ENCODE results near the gene RTN4RL1.
"Not testable (repeated sequence)": the region's sequence is repeated elsewhere in the genome, so short reads cannot be mapped to it uniquely, and the experiment has no call there.

The RTN4RL1 gene

GRCh38 chr17:2023692-2024571 lies 1.2 kb downstream of the RTN4RL1 start:
- DNase-seq = no peak

GRCh38 chr17:2023256-2023655 lies 1.9 kb downstream of the RTN4RL1 start:
- DNase-seq = no peak

GRCh38 chr17:2022647-2023240 lies 2.4 kb downstream of the RTN4RL1 start:
- no peak for DNase-seq

DNA sequence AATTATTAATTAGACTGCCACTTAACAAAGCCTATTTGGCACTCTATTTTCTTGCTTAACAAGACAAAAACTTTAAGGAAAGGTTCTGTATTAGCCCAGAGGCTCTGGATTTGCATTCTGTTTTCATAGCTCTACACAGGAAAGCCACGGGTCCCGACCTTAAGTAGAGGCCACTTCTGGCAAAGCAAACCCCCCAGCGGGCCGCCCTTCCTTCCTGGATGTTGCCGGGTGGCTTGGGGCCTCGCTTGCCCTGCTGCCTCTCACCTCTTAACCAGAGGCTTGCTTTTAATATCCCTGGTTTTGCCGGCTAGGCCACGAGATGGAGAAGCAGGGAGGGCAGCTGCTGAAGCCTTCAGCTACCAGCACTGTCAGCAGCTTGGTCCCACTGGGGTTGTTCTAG lies 4.4 kb downstream of the RTN4RL1 start:
- no peak for DNase-seq

DNA sequence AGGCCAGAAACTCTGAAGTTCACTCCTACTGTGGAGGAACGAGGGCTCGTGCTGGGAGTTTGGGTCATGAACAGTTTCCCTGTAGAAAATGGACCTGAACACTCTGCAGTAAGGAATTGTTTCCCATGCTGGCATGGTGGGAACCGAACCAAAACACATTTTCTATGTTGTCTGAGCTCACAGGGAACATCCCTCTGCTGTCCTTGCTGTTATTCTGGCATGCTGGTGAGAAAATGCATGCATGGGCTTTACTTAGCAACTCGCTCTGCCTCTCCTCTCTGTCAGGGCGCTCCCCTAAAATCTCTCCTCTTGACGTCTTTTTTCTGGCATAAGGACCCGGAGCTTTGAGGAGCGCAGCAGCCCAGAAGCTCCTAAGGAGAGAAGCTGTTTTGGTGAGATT lies 5.4 kb downstream of the RTN4RL1 start:
- DNase-seq = no peak

DNA sequence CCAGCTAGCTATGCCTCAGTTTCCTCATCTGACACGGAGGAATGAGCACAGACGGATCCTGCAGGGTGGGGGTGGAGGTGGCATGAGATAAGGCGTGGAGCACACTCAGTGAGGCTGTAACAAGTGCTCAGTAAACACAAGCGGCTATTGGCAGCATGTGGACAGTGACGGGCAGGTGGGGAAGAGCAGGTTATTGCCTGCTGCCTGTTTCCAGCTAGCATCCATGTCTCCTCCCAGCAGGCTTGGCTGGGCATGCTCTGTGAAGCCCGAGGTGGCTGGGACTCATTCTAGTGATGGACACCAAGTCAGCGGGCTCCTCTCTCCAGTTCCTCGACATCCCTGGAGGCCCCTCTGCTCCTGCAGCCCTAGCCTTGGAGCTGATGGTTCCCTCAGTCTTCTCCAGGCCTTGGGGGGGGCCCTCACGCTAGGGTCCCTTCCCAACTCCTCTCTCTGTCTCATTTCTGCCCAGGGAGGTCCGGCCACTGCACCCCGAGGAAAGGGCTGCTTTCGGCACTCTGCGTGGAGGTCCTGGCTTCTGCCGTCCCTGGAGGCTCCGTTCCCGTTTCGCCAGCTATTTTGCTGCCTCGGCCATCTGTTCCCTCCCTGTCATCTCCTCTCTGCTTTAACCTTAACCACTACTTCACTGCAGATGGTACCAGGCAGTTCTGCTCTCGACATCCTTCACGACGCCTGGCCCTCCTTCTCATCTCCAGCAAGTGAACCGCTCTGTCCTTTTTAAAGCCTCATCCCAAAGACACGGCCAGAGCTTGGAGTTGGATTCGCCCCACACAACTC lies 6.2 kb downstream of the RTN4RL1 start:
- DNase-seq = no peak

GRCh38 chr17:2017274-2017941 lies 7.7 kb downstream of the RTN4RL1 start:
- DNase-seq = peak; percentile 82

GRCh38 chr17:2016494-2016893 lies 8.6 kb downstream of the RTN4RL1 start:
- DNase-seq = no peak

DNA sequence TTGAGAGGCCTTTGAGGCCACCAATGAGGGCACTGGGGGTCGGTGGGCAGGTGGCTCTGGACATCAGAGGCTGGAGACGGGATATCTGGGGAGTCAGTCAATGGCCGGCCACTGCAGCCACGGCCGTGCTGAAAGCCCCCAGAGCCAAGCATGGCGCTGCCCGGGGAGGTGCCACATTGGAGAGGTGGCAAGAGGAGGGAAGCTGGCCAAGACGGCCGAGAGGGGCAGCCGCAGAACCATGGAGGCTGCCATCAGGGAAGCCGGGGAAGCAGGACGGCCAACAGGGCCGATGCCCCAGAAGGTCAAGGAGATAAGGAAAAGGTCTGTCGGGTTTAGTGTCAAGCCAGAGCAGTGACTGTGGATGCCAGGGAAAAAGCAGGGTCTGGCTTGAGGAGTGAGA lies 9.8 kb downstream of the RTN4RL1 start:
- DNase-seq = no peak

DNA sequence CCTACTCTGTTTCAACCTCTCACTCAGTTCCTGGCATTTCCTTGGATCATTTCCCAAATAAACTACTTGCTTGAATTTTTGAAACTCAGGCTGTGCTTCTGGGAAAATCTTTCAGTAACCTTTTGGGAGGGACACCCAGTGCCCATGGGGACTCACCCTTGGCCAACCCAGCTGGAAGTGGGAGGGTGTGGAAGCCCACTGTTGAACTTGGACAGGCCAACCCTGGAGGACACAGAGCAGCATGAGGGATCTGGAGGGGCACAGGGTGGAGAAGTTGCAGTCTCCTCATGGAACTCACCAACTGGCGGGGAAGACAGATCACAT lies 11.2 kb downstream of the RTN4RL1 start:
- DNase-seq = no peak

DNA sequence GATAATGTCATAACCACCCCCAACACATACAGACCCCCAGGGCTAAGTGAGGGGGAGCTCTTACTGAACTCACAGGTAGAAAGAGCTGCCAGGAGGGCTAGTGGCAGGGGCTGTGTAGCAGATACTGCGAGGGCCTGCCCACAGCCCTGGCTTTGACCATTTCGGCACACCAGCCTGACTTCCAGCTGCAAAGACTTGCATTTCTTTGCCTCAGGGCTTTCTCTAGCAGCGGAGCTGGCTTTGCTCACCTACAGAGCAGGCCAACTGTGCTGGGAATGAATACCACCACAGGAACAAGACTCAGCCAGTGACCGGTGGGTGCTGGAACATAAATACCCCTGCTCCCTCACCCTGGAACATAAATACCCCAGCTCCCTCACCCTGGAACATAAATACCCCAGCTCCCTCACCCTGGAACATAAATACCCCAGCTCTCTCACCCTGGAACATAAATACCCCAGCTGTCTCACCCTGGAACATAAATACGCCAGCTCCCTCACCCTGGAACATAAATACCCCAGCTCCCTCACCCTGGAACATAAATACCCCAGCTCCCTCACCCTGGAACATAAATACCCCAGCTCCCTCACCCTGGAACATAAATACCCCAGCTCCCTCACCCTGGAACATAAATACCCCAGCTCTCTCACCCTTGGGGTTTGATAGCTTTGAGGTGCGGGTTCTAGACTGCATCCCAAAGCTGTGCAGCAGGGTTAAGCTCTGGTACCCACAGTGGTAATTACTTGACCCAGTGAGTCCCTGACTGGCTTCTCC lies 11.7 kb downstream of the RTN4RL1 start:
- DNase-seq = not testable (repeated sequence)

DNA sequence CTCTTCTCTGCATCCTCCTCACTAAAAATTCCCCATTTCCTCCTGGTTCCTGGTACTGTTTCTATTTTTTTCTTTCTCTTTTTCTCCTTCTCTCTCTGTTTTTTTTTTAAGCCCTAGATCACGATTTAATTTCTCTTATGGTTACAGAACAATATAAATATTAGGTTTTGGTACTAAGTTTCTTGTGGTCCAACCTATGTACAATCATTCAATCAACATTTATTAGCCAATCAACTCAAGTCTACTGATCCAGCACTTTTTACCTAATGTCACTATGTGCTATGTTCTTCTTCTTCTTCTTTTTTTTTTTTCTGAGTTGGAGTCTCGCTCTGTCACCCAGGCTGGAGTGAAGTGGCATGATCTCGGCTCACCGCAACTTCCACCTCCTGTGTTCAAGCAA lies 12.6 kb downstream of the RTN4RL1 start:
- no peak for DNase-seq

DNA sequence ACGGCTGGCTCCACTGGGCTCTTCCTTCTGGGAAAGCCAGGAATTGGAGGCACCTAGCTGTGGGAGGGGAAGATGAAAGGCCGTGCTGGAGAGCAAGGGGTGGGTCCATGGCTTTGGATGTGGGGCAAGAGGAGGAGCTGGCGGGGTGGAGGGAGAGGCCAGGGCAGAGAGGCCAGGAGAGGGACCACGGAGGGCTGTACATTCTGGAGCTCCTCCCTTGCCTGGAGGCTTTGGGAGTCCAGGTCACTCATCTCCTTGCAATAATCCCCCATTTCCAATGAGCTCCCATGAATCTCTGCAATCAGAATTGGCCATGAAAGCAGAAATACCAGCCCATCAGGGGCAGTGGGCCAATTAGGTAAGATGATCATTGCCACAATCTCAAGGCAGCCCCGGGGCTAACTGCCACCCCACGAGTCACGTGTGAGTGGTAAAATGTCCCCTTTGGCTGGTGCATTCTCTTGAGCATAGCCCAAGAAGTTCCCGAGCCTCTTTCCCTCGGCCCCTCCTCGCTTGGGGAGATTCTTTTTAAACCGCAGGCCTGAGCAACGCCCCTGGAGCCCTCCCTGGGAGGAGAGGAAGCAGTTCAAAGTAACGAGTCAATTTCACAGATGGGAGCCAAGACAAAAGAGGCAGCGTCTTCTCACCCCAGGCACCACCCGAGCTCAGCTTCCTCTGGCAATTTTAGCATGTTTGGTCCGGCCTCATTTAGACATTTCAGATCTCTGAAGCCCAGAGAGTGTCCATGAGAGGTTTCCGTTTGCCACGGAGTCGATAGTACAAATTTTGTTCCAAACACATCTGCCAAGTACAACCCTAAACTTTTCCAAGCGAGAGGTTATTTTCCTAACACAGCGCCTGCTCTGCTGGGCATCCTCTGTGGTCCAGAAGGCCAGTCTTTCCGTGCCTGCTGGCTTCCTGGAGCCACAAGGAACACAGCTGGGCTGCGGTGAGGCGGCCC lies 13.4 kb downstream of the RTN4RL1 start:
- peak; percentile 19 for DNase-seq

- DNase-seq = no peak
Measured at GRCh38 chr17:2009737-2010136, 15.4 kb downstream of the RTN4RL1 start.

DNA sequence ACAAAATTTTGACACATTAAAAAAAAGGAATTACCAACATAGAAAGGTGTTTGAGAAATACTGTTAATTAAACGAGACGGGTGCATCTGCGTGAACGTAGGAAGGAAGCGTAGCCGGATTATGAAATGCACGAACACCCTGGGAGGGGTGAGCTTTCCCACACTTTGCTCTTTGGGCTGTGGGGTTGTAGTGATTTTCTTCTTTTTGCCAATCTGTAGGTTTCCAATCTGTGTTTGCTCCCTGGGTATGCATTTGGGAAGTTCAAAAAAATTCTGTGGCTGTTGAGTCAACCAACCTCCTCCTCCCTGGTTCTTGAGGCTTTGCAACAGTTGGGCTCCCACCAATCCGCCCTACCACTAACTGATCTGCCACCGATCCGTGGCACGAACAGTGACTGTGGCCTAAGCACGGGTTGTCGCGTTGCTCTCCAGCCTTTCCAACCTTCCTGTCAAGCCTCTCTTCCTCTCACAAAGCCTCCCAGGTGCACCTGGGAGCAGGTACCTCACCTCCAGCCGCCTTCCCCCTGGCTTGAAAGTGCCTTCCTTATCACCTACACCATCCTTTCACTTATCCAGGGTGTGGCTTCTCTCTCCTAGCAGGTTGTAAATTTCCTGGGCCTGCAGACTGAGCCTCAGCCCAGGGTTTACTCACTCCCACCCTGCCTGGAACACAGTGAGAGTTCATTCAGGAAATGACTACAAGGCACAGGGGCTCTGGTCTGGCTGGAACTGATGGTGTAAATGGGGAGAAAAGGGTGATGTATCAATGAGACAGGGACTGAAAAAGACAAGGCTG lies 16.6 kb downstream of the RTN4RL1 start:
- no peak for DNase-seq

DNA sequence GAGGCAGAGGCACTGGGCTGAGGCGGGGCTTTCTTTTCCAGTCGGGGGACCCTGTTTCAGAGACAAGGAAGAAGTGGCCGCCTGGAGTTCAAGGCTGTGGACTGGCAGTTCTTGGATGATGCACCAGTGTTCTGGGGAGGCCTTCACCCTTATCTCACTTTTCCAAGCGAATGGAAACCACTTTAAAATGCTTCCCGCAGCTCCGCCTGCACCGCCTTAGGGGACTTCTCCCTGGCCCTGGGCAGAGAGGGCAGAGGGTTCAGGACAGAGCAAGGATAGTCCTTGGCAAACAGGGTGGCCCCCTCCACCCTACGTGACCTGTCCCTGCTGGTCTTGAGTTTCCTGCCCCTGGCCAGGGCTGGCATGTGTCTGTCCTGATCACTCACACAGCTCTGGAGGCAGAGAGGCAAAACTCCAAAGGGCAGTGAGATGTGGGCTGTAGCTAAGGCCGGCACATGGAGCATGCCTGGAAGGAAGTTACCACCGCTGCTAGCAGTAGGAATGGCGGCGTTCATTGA lies 20.6 kb downstream of the RTN4RL1 start:
- no peak for DNase-seq

DNA sequence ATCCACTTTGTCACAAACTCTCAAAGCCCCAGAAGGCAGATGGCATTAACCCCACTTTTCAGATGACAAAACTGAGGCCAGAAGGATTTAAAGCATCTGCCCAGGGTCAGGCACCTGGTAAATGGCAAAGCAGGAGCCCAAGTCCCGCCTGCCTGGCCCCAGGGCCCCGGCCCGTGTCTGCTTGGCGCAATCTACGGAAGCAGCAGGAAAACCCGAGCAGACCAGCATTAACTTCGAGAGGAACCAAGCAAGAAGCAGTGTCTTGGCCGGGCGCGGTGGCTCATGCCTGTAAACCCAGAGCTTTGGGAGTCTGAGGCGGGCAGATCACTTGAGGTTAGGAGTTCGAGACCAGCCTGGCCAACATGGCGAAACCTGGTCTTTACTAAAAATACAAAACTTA lies 21.6 kb downstream of the RTN4RL1 start:
- no peak for DNase-seq

- no peak for DNase-seq
Measured at GRCh38 chr17:2002767-2003329, 22.3 kb downstream of the RTN4RL1 start.

DNA sequence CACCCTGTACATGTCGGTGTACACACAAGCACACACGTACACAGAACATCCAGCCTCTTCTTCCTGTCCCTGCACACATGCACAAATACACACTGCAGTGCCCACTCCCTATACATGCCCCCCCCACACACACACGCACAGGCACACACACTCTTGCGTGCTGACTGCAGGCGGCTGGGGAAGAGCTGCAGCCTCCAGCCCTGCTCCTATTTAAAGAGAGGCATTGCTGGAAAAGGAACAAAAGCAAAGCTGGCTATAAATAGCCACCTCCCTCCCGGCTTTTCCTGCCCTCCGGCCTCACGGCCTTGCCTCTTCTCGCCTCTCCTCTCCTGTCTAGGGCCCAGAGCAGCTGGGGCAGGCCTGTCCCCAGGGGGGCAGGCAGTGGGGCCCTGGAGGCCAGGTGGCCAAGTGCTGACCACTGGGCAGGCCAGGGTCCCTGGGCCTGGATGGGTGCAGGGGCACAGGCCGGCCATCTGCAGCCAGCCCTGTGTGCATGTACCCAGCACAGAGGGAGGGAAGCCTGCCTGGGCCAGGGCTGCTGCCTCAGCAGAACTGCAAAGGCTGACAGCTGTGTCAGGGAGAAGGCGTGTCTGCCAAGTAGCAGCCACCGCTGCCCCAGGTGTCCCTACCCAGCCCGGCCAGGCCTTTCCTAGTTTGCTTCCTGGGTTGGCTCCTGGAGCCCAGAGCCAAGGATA lies 25.4 kb downstream of the RTN4RL1 start:
- DNase-seq = peak; percentile 87
